ENCODE results near the gene NFILZ.

- TF ChIP-seq CTCF (conservative IDR thresholded peaks at IDR 0.05 in 1 of 2, IDR thresholded peaks at IDR 0.05 in 1 of 2; ENCODE audit: low read depth in 1 of 2, low read length in 2 of 2), result no peak
- TF ChIP-seq EZH2 (IDR thresholded peaks at IDR 0.05; ENCODE audit: low read length, missing control alignments), result no peak
Measured at GRCh38 chr19:8595651-8596050, 34.8 kb upstream of the NFILZ start.
